ENCODE results near the gene DNAJB11.
"Not testable (repeated sequence)": the region's sequence is repeated elsewhere in the genome, so short reads cannot be mapped to it uniquely, and the experiment has no call there.

Gene DNAJB11

DNA sequence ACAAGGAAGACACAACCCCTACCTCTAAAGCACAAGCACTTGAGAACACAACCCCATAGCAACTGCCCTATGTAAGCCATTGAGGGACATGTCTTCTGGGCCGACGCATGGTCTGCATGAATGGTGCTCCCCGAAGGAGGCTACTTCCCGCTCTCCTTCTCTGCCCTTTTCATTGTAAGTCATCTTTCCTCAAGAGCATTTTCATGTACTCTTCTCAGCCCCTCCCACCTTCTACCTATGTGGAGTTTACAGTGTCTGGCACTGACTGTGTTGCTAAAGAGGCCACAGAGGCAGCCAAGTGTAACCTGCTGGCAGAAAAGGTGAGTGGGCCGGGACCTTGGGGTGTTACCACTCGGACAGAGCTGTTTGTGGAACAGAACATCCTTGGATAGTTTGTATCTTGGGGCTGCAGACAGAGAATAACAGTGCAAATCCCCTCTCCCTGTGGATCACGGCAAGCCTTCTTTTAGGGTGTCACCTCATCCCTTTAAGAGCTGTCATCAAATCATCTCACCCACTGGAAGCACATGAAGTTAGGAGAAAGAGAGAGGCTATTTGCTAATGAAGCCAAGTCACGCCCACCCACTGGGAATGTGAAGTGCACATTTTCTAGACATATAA lies 47.9 kb downstream of the DNAJB11 start:
- no peak for DNase-seq (ENCODE audit: low spot score)

DNA sequence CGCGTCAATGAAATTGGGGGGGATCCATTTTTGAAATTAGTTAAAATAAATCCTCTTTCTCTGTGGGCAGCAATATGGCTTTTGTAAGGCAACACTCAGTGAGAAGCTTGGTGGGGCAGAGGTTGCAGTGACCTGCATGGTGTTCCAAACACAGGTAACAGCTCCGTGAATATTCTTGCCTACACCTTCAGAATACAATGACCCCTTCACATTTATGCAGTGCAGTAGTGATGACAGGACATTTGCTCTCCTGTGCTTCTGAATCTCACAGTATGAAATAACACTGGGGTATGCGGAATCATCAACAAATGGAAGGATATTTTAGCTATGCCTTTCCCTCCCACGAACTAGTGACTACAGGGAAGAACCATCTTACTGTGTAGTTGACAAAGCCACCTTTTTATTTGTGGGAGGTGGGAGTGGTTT lies 49.3 kb downstream of the DNAJB11 start:
- DNase-seq (ENCODE audit: low spot score) = no peak

DNA sequence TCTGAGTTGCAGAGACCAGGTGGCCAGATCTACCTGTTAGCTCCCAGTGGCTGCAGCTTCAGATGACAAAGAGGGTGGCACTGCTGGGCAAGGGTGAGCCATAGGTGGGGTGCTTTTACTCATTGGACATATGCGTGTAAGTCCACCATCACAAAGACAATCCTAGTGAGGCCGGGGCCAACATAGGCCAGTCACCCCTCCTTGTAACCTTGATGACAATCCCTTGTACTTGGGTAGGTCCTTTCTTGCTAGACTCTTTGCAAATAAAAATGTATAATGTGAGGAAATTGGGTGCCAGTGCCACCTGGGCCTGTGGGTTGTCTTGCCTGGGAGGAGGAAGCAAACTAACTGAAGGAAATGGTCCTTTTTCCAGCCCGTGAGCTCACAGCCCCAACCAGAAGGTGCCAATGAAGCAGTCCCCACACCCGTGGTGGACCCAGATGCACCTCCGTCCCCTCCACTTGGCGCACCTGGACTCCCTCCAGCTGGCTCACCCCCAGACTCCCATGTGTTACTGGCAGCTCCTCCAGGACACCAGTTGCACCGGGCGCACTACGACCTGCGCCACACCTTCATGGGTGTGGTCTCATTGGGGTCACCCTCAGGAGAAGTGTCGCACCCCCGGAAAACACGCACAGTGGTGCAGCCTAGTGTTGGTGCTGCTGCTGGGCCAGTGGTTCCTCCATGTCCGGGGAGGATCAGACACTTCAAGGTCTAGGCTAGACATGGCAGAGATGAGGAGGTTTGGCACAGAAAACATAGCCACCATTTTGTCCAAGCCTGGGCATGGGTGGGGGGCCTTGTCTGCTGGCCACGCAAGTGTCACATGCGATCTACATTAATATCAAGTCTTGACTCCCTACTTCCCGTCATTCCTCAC lies 49.9 kb downstream of the DNAJB11 start:
- DNase-seq (ENCODE audit: low spot score) = no peak

DNA sequence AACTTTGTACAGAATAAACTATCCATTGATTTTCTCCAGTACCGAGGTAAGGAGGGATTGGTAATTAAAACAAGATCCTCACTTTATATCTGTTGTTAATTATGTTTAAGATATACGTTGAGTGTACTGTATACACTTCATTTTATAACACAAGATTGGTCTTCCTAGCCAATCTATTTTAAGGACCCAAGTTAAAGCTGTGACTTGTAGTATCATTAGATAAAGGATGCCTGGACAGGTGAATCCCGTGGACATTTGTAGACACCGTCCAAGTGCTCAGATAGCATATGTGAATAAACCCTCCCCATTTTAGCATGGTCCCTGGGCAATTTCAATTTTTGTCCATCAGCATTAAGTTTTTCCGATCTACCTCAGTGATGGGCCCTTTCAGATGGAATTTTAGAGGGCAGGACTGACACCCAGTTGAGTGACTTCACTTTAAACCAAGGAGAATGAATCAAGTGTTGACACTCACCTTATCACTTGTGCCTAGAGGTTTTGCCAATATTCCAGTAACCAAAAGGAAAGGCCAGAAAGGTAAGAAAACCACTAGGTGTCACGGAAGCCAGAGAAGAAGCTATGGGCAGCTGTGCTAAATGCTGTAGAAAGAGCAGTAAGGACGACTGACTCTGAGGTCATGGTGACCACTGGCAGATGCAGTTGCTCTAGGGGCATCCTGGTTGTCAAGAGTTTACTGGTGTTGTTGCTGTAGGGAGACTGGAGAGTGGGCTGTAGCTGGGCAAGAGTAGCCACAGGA lies 51.6 kb downstream of the DNAJB11 start:
- no peak for DNase-seq (ENCODE audit: low spot score)

GRCh38 chr3:186622651-186623310 lies 52.3 kb downstream of the DNAJB11 start:
- no peak for DNase-seq (ENCODE audit: low spot score)

DNA sequence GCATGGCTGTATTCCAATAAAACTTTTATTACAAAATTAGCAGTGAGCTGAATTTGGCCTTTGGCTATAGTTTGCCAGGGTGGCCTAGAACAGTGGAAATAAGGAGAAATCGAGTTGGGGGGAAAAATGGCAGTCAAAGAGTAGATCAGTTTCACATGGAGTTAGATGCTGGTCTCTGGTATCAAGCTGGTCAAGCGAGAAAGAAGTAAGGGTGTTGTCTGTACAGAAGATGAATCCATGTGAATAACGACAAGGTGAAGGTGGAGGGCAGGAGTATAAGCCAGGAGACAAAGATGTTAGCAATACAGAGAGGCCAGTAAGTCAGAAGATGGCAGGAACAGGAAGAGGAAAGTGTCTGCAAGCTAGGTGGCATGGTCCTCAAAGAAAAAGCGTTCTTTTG lies 54.1 kb downstream of the DNAJB11 start:
- DNase-seq (ENCODE audit: low spot score) = no peak

- no peak for DNase-seq (ENCODE audit: low spot score)
Observed at GRCh38 chr3:186625600-186626042, 55.1 kb downstream of the DNAJB11 start.

DNA sequence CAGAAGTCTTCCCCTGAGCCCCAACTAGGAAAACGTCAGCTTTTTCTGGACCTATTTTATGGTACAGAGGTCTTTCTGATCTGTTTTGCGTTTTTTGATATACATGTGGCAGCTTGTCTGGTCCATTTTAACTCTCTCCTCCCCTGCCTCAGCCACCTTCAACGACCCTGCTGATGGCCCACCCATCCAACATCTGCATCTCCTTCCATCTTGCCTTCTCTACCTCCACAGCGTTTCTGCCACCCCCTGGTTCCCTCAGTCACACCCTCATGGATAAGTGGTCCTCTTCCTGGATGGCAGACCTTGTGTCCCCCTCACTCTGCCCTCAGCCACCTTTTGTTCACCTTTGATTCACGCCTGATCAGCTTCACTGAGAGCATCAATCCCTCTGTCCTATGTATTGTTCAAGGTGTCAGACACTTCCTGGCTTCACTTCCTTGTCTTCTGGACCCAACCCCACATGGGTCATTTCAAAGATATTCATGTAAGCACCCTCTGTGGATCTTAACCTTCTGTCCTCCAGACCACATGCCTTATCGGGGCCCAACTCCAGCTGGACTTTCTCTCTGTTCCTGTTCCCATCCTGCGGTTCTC lies 55.8 kb downstream of the DNAJB11 start:
- no peak for DNase-seq (ENCODE audit: low spot score)

- DNase-seq (ENCODE audit: low spot score) = no peak
Observed at GRCh38 chr3:186627852-186628414, 57.4 kb downstream of the DNAJB11 start.

- no peak for DNase-seq (ENCODE audit: low spot score)
Observed at GRCh38 chr3:186628756-186629155, 58.2 kb downstream of the DNAJB11 start.

GRCh38 chr3:186630950-186631641 lies 60.6 kb downstream of the DNAJB11 start:
- no peak for DNase-seq (ENCODE audit: low spot score)

GRCh38 chr3:186633481-186633880 lies 63.0 kb downstream of the DNAJB11 start:
- no peak for DNase-seq (ENCODE audit: low spot score)

GRCh38 chr3:186634207-186634606 lies 63.7 kb downstream of the DNAJB11 start:
- DNase-seq (ENCODE audit: low spot score) = not testable (repeated sequence)

All from globus pallidus (tissue), 1 donor.